RWPE1 (cell line): ENCODE results near the gene LMNTD2.
A peak's percentile ranks its signal among the peaks of the same experiment; 100 is the strongest.
"Not testable (repeated sequence)": the region's sequence is repeated elsewhere in the genome, so short reads cannot be mapped to it uniquely, and the experiment has no call there.

Experiments used
- CTCF ChIA-PET: fragments of 350-600 bp; sonication (Branson Sonifier 250); formaldehyde crosslinking; extraction: SDS; loops from one replicate; lab custom pipeline; 2021; lab: Yijun Ruan, JAX
- POLR2A ChIA-PET: fragments of 400-600 bp; formaldehyde crosslinking; extraction: SDS; loops from one replicate; lab custom pipeline; 2020; ENCODE audit warnings: antibody characterized with exemption; ENCODE audit not compliant: low non-redundant PET; lab: Yijun Ruan, JAX
- DNase-seq: peaks from one replicate; pipeline ENCODE4 v3.0.0; 2012; ENCODE audit warnings: low spot score
- H3K27ac ChIP-seq: fragments of 450-650 bp; 2 replicates; pipeline ENCODE4 v1.5.1; 2017
- TF ChIP-seq, protein P1 (sequence below): fragments of 450-650 bp; conservative IDR thresholded peaks from 2 replicates; pipeline ENCODE4 v1.5.1; 2017; ENCODE audit warnings: low read depth, mild to moderate bottlenecking

LMNTD2 gene

DNA sequence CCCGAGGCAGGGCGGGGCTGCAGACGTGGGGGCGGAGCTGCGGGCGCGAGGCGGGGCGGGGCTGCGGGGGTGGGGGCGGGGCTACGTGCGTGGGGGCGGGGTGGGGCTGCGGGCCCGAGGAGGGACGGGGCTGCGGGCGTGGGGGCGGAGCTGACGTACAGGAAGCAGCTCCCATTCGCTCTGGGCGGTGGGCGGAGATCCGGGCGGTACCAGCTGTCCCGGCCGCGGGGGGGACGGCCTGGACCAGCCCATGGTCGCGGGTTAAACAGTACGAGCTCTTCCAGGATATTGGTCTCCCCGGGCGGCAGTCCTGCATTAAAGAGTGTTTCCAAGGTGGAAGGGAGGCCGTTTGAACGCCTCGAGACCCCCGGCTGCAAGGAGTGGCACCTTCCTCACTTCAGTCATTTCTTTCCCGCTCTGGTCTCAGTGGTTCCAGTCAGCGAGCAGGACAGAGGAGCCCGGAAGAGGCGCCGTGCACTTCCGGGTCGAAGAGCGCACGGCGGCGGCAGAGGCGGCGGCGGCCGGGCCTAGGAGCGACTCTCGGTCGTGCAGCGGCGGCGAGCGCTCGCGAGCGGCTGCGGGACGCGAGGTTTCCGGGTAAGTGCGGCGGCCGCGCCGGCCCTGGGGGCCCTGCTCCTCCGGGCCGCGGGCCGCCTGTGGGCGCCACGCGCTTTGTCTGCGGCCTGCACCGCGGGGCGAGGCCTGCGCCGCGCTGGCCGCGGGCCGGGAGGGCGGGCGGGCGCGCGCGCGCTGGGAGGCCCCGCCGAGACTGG is 15.6 kb upstream of the LMNTD2 start, which contains the start of gene PHRF1:
TSS of gene PHRF1 (plus strand) at position 475 of the 773 bp plus-strand sequence. CDS start 5,043 bp downstream, outside the sequence.
- CTCF ChIA-PET, result interaction anchor here (0.7 kb wide), 1 partner anchor 20 kb away, joined by 3 read pairs; no protein-coding TSS in a partner anchor

DNA sequence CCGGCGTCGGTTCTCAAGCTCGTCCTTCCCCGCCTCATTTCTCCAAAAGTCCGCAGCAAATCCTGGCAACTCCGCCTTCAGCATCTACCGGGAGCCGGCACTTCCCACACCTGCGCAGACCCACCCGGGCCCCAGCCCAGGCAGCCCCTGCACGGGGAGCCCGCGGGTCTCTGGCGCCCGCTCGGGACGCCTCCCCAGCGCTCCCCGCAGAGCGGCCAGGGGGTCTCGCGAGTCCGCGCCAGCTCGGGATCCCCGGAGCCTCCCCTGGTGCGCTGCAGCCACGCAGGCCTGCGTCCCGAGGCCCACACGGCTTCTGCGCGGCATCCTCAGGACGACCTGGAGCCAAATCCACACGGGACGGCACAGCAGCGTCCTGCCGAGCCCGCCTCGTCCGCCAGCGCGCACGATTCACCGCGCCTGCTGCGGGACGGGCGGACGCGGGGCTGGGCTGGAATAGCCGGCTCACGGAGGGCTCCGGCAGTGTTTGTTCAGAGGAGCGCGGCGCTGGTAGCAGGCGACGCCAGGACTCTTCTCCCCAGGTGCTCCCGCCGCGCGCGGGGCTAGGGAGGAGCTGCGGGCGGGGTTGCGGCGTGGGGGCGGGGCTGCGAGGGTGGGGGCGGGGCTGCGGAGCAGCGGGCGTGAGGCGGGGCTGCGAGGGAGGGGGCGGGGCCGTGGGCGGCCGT is 14.9 kb upstream of the LMNTD2 start:
- CTCF ChIA-PET, result interaction anchor here (0.7 kb wide), 1 partner anchor 19 kb away, joined by 3 read pairs; no protein-coding TSS in a partner anchor
- TF ChIP-seq, protein P1, sequence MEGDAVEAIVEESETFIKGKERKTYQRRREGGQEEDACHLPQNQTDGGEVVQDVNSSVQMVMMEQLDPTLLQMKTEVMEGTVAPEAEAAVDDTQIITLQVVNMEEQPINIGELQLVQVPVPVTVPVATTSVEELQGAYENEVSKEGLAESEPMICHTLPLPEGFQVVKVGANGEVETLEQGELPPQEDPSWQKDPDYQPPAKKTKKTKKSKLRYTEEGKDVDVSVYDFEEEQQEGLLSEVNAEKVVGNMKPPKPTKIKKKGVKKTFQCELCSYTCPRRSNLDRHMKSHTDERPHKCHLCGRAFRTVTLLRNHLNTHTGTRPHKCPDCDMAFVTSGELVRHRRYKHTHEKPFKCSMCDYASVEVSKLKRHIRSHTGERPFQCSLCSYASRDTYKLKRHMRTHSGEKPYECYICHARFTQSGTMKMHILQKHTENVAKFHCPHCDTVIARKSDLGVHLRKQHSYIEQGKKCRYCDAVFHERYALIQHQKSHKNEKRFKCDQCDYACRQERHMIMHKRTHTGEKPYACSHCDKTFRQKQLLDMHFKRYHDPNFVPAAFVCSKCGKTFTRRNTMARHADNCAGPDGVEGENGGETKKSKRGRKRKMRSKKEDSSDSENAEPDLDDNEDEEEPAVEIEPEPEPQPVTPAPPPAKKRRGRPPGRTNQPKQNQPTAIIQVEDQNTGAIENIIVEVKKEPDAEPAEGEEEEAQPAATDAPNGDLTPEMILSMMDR, result no peak
- peak overlapping the region; percentile 94 for H3K27ac ChIP-seq
- POLR2A ChIA-PET, result interaction anchor here (0.5 to 0.8 kb wide), 5 partner anchors 10 to 98 kb away, joined by 3 to 4 read pairs (median 3); no protein-coding TSS in a partner anchor
- no peak for DNase-seq

More for the DNA sequence above, 15.6 kb upstream of the LMNTD2 start, which contains the start of gene PHRF1:
- TF ChIP-seq, protein P1, result no peak
- DNase-seq, result peak; percentile 96
- POLR2A ChIA-PET, result interaction anchor here (0.5 to 0.8 kb wide), 4 partner anchors 11 to 97 kb away, joined by 3 to 4 read pairs (median 3); no protein-coding TSS in a partner anchor
- H3K27ac ChIP-seq, result peak within 1 kb of the TSS; percentile 94

DNA sequence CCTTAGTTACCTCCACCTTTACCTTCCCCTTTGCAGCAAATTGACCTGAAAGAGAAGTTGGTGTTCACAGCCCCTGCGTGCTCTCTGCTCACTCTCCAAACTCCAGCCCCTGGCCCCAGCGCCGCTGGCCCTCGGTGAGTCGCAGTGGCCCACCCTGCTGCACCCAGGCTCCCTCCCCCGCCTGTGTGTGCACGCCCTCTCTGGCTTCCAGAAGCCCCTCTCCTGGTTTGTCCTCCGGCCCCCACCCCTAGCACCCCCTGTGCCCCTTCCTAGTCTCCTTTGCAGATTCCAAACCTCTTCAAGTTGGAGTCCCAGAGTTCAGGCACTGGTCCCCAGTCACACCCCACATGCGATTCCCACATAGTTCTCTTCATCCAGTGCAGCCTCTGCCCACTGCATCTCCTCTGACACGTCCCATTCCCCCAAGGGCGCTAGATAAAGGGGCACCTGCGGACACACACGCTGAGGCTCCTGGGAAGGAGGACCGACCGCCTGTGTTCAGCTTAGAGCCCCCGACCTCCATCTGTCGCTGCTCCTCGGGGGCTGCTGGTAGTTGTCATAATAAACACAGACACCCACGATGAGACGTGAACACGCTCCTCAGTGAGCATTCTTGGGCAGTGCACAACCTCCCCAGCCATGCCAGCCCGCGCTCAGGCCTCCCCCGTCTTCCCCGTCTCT is 14.2 kb upstream of the LMNTD2 start:
- ChIA-PET POLR2A (interaction anchor here (0.6 kb wide), 1 partner anchor 25 kb away, joined by 4 read pairs; no protein-coding TSS in a partner anchor), CTCF (no interaction called here)
- H3K27ac ChIP-seq, result peak overlapping the region; percentile 94
- TF ChIP-seq, protein P1, result no peak
- no peak for DNase-seq

DNA sequence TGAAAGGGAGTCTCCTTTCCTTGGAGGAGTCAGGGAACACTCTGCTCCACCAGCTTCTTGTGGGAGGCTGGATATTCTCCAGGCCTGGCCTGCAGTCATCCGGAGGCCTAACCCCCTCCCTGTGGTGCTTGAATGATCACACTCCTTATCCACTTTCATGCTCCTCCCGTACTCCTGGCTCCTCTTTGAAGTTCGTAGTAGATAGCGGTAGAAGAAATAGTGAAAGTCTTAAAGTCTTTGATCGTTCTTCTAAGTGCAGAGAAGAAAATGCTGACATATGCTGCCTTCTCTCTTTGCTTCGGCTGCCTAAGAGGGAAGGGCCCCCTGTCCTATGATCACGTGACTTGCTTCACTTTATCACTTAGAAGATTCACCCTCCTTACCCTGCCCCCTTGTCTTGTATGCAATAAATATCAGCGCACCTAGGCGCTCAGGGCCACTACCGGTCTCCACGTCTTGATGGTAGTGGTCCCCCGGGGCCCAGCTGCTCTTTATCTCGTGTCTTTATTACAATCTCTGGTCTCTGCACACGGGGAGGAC is 13.6 kb upstream of the LMNTD2 start:
- CTCF ChIA-PET, H3K27ac ChIP-seq, DNase-seq, POLR2A ChIA-PET: not testable (repeated sequence)

DNA sequence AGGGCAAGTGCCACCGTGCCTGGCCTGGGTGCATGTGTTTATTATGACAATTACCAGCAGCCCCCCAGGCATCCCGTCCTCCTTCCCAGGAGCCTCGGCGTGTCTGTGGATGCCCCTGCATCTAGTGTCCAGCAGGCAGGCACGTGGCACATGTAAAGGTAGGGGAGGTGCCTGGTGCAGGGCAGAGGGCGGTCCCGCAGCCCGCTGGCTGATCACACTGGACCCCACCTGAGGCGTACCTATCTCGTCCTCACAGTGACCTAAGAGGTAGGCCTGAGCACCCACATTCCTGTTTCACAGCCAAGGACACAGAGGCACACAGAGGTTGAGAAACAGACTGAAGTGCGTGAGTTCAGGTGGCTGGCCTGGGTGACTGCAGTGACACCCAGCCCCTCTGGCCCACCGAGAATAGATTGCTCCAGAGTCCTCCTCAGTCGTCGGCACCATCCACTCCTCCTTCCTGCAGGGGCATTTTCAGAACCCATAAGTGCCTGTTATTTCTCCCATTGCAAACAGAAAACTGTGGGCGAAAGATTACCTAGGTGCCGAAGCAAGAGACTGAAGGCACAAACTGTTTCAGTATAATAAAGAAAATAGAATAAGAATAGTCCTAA is 12.7 kb upstream of the LMNTD2 start:
- CTCF ChIA-PET, result no interaction called here
- DNase-seq, result no peak
- TF ChIP-seq, protein P1, result no peak
- POLR2A ChIA-PET, result no interaction called here
- peak overlapping the region; percentile 22; the same call in 1 of the 2 replicates for H3K27ac ChIP-seq

DNA sequence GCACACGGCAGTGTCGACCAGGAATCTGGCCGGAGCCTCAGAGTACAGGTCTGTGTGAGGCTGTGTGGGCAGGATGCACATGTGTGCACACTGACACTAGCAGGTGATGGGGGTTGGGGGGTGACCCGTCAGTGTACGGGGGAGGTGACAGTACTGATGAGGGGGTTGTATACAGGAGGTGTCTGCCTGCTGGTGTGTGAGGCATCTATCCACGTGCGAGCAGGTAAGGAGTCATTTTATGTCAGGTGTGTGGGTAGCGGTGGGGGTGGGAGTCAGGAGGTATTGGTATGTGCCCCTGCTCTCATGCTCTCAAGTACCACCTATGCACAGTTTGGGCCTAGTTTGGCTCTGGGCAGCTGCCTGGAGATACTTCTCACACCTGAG is 11.3 kb upstream of the LMNTD2 start:
- DNase-seq, result no peak

More for the DNA sequence above, 11.3 kb upstream of the LMNTD2 start:
- H3K27ac ChIP-seq, result peak overlapping the region; percentile 44
- TF ChIP-seq, protein P1, result no peak
- ChIA-PET POLR2A (no interaction called here), CTCF (no interaction called here)
